GM12878 (cell line): ENCODE results near the gene FLT1.

Experiments
- CBFB ChIP-seq: IDR thresholded peaks from 2 replicates; pipeline ENCODE4 v1.6.1; 2016; ENCODE audit warnings: antibody characterized with exemption, low read depth
- CTCF ChIP-seq, 3 experiments: IDR thresholded peaks in 2 of 3; conservative IDR thresholded peaks in 1 of 3; 2 replicates each; pipeline ENCODE4 v1.5.1; 2011; ENCODE audit warnings: low read depth in 3 of 3, low read length in 3 of 3, mild to moderate bottlenecking in 3 of 3, control low read depth in 2 of 3, moderate library complexity in 2 of 3, inconsistent platforms in 1 of 3, mixed read lengths in 1 of 3; ENCODE audit not compliant: control insufficient read depth in 2 of 3, insufficient read depth in 1 of 3; ENCODE audit errors: extremely low read depth in 1 of 3
- EGR1 ChIP-seq, 2 experiments: IDR thresholded peaks; 1 replicate in 1 of 2; 2 replicates in 1 of 2; pipeline ENCODE4 v1.6.1; 2011 to 2012; ENCODE audit warnings: low read depth in 2 of 2, low read length in 2 of 2, borderline replicate concordance in 1 of 2, mild to moderate bottlenecking in 1 of 2, moderate library complexity in 1 of 2
- EP300 ChIP-seq, 2 experiments: fragments of 150-350 bp in 1 of 2; IDR thresholded peaks; 2 replicates each; pipeline ENCODE4 v1.6.1; 2011 to 2012; ENCODE audit warnings: low read depth in 2 of 2, low read length in 2 of 2, borderline replicate concordance in 1 of 2, improper control_type of control experiment in 1 of 2, inconsistent platforms in 1 of 2; ENCODE audit not compliant: control insufficient read depth in 1 of 2
- MTA3 ChIP-seq: IDR thresholded peaks from 2 replicates; pipeline ENCODE4 v1.6.1; 2012; ENCODE audit warnings: low read length, inconsistent platforms, borderline replicate concordance
- NR2C2 ChIP-seq: IDR thresholded peaks from 2 replicates; pipeline ENCODE4 v1.6.1; 2011; ENCODE audit warnings: borderline replicate concordance, low read depth; ENCODE audit not compliant: control insufficient read depth, insufficient read length
- POLR2AphosphoS2 ChIP-seq: IDR thresholded peaks from 2 replicates; pipeline ENCODE4 v1.6.1; 2011; ENCODE audit warnings: low read depth, mild to moderate bottlenecking, low read length, improper control_type of control experiment, moderate library complexity
- POLR2AphosphoS5 ChIP-seq: IDR thresholded peaks from 2 replicates; pipeline ENCODE4 v1.6.1; 2011; ENCODE audit warnings: mild to moderate bottlenecking, low read length, inconsistent platforms
- STAT1 ChIP-seq: fragments of 450-650 bp; conservative IDR thresholded peaks from 2 replicates; pipeline ENCODE4 v1.6.1; 2014; ENCODE audit warnings: antibody characterized with exemption, mild to moderate bottlenecking
- YY1 ChIP-seq: IDR thresholded peaks from 2 replicates; pipeline ENCODE4 v1.6.1; 2011; ENCODE audit warnings: low read depth, mild to moderate bottlenecking, low read length
- ZBTB33 ChIP-seq: fragments of 450-650 bp; IDR thresholded peaks from 2 replicates; pipeline ENCODE4 v1.6.1; 2017; ENCODE audit warnings: mild to moderate bottlenecking

GRCh38 chr13:28344163-28344562 is 150.8 kb downstream of the FLT1 start:
- TF ChIP-seq CTCF (IDR thresholded peaks at IDR 0.05 in 2 of 3, conservative IDR thresholded peaks at IDR 0.05 in 1 of 3; ENCODE audit: control insufficient read depth in 2 of 3, extremely low read depth in 1 of 3, insufficient read depth in 1 of 3, low read depth in 3 of 3, low read length in 3 of 3), result no peak
- no peak for TF ChIP-seq YY1
- no peak for TF ChIP-seq ZBTB33
- TF ChIP-seq CBFB, result no peak
- no peak for TF ChIP-seq STAT1
- no peak for TF ChIP-seq EP300 (IDR thresholded peaks at IDR 0.05; ENCODE audit: borderline replicate concordance in 1 of 2, control insufficient read depth in 1 of 2, low read depth in 2 of 2, low read length in 2 of 2)
- TF ChIP-seq POLR2AphosphoS5, result no peak
- TF ChIP-seq NR2C2, result no peak
- TF ChIP-seq MTA3, result no peak
- TF ChIP-seq POLR2AphosphoS2, result no peak
- no peak for TF ChIP-seq EGR1 (IDR thresholded peaks at IDR 0.05; ENCODE audit: borderline replicate concordance in 1 of 2, low read depth in 2 of 2, low read length in 2 of 2)
